Femur (tissue), 1 donor: Measurements from ENCODE around the gene SEMA6B.
A peak's percentile ranks its signal among the peaks of the same experiment; 100 is the strongest.
"Not testable (repeated sequence)": the region's sequence is repeated elsewhere in the genome, so short reads cannot be mapped to it uniquely, and the experiment has no call there.

ENCODE experiments used
- DNase-seq: peaks from one replicate; pipeline ENCODE4 v3.0.0-alpha.2; 2017

Gene SEMA6B

GRCh38 chr19:4571305-4571917 lies 11.9 kb upstream of the SEMA6B start:
- DNase-seq: peak; percentile 82

GRCh38 chr19:4570916-4571304 lies 11.4 kb upstream of the SEMA6B start:
- DNase-seq: no peak

- no peak for DNase-seq
Measured at GRCh38 chr19:4570402-4570801, 10.9 kb upstream of the SEMA6B start.

GRCh38 chr19:4568886-4569285 lies 9.4 kb upstream of the SEMA6B start:
- DNase-seq: no peak

GRCh38 chr19:4567584-4568071 lies 8.1 kb upstream of the SEMA6B start:
- DNase-seq: peak; percentile 72

- no peak for DNase-seq
Measured at GRCh38 chr19:4566402-4567051, 7.0 kb upstream of the SEMA6B start.

- not testable (repeated sequence) for DNase-seq
Measured at GRCh38 chr19:4563562-4563961, 4.1 kb upstream of the SEMA6B start.

GRCh38 chr19:4562085-4562484 lies 2.6 kb upstream of the SEMA6B start:
- not testable (repeated sequence) for DNase-seq

GRCh38 chr19:4557971-4558941 lies 1.2 kb downstream of the SEMA6B start:
- no peak for DNase-seq

GRCh38 chr19:4557144-4557970 lies 2.1 kb downstream of the SEMA6B start:
- DNase-seq: no peak

- no peak for DNase-seq
Measured at GRCh38 chr19:4556597-4557127, 2.8 kb downstream of the SEMA6B start.

GRCh38 chr19:4555657-4556561 lies 3.6 kb downstream of the SEMA6B start:
- no peak for DNase-seq

GRCh38 chr19:4554717-4555116 lies 4.8 kb downstream of the SEMA6B start:
- DNase-seq: no peak

- no peak for DNase-seq
Measured at GRCh38 chr19:4553775-4554174, 5.7 kb downstream of the SEMA6B start.

- DNase-seq: no peak
Measured at GRCh38 chr19:4553092-4553695, 6.3 kb downstream of the SEMA6B start.

GRCh38 chr19:4552525-4552819 lies 7.0 kb downstream of the SEMA6B start:
- DNase-seq: no peak

GRCh38 chr19:4550479-4551050 lies 8.9 kb downstream of the SEMA6B start:
- DNase-seq: no peak

GRCh38 chr19:4550018-4550417 lies 9.5 kb downstream of the SEMA6B start:
- DNase-seq: no peak

GRCh38 chr19:4548238-4548584 lies 11.3 kb downstream of the SEMA6B start:
- no peak for DNase-seq
